Measurements from ENCODE around the gene CREG1.

GRCh38 chr1:167541610-167542009, 12.0 kb downstream of the CREG1 start:
- no peak for TF ChIP-seq CTCF (IDR thresholded peaks at IDR 0.05; ENCODE audit: low read depth, low read length, poor library complexity, severe bottlenecking)
- TF ChIP-seq EZH2phosphoT487 (IDR thresholded peaks at IDR 0.05; ENCODE audit: borderline replicate concordance, low read length), result no peak
